GM12878 (cell line): Measurements from ENCODE around the gene IL20RA. TPM values are rescaled to one million over a fixed set of nuclear protein-coding genes. Genes with fewer than 3 reads are reported as not detected.

ENCODE experiments used
- ATAC-seq: fragments of 200-7000 bp; cut with Tn5 transposase; 3 replicates; pipeline ENCODE4 v1.9.1; 2020; ENCODE audit warnings: mild to moderate bottlenecking, moderate library complexity
- BruUV-seq: library from RNA; stranded (reverse); fragments of 400-500 nt; replicated peaks from 2 replicates; lab custom pipeline; 2021; lab: Mats Ljungman, UMichigan
- CTCF ChIA-PET: fragments of 300-600 bp; sonication (Branson Sonifier 250); formaldehyde crosslinking; extraction: SDS; loops from one replicate; lab custom pipeline; 2021; ENCODE audit warnings: inconsistent platforms; lab: Yijun Ruan, JAX
- POLR2A ChIA-PET: fragments of 350-600 bp; formaldehyde crosslinking; extraction: SDS; loops from one replicate; lab custom pipeline; 2021; ENCODE audit warnings: inconsistent platforms; lab: Charles Lee
- RAD21 ChIA-PET: fragments of 300-600 bp; sonication (Branson Sonifier 250); formaldehyde crosslinking; loops from one replicate; lab custom pipeline; 2023; ENCODE audit warnings: antibody characterized with exemption; ENCODE audit not compliant: unreplicated experiment; lab: Charles Lee
- SMC1A ChIA-PET: fragments of 300-600 bp; sonication (Branson Sonifier 250); formaldehyde crosslinking; loops from one replicate; lab custom pipeline; 2023; ENCODE audit not compliant: unreplicated experiment, uncharacterized antibody; lab: Charles Lee
- DNase-seq: peaks from one replicate; pipeline ENCODE4 v3.0.0-alpha.2; 2011; ENCODE audit warnings: low read depth, low spot score
- FAIRE-seq: peaks from 3 replicates; lab custom pipeline; 2011; peaks lifted over from hg19 to GRCh38; lab: Jason Lieb, UNC
- H2AFZ ChIP-seq: 2 replicates; pipeline ENCODE4 v1.6.0; 2011; ENCODE audit warnings: low read depth, low read length, control low read depth; ENCODE audit not compliant: control insufficient read depth
- H3K27ac ChIP-seq: 2 replicates; pipeline ENCODE4 v1.5.1; 2011; ENCODE audit warnings: control low read depth; ENCODE audit not compliant: control insufficient read depth, insufficient read depth
- H3K27me3 ChIP-seq, 2 experiments: replicated peaks in 1 of 2; 2 replicates each; pipeline versions ENCODE4 v1.6.0 to v1.6.1; 2011; ENCODE audit warnings: low read length in 1 of 2; ENCODE audit not compliant: control insufficient read depth in 2 of 2, insufficient read depth in 2 of 2
- H3K36me3 ChIP-seq, 2 experiments: 2 replicates each; pipeline ENCODE4 v1.5.1; 2011; ENCODE audit warnings: low read length in 1 of 2; ENCODE audit not compliant: control insufficient read depth in 2 of 2, insufficient read depth in 2 of 2
- H3K4me1 ChIP-seq: 2 replicates; pipeline ENCODE4 v1.6.1; 2011; ENCODE audit warnings: mild to moderate bottlenecking, low read length, moderate library complexity, mixed read lengths; ENCODE audit not compliant: control insufficient read depth, insufficient read depth
- H3K4me2 ChIP-seq: 2 replicates; pipeline ENCODE4 v1.6.0; 2011; ENCODE audit warnings: control low read depth; ENCODE audit not compliant: control insufficient read depth, insufficient read depth
- H3K4me3 ChIP-seq: fragments of 200-600 bp; sonication (generic); 2 replicates; pipeline ENCODE4 v1.5.1; 2016
- H3K79me2 ChIP-seq: 2 replicates; pipeline ENCODE4 v1.6.0; 2011; ENCODE audit warnings: low read length; ENCODE audit not compliant: control insufficient read depth, insufficient read depth
- H3K9ac ChIP-seq: 2 replicates; pipeline ENCODE4 v1.8.0; 2011; ENCODE audit warnings: low read length, control low read depth, mixed read lengths; ENCODE audit not compliant: control insufficient read depth, insufficient read depth
- H3K9me3 ChIP-seq: replicated peaks from 3 replicates; pipeline ENCODE4 v1.5.1; 2011; ENCODE audit warnings: mild to moderate bottlenecking, low read length; ENCODE audit not compliant: control insufficient read depth, insufficient read depth
- H4K20me1 ChIP-seq: 2 replicates; pipeline ENCODE4 v1.6.0; 2011; ENCODE audit not compliant: control insufficient read depth, insufficient read depth
- EZH2 ChIP-seq: IDR thresholded peaks from 2 replicates; pipeline ENCODE4 v1.6.1; 2012; ENCODE audit warnings: low read depth, mild to moderate bottlenecking, control low read depth, inconsistent platforms, low read length, borderline replicate concordance; ENCODE audit not compliant: control insufficient read depth
- GATAD2B ChIP-seq: fragments of 450-650 bp; conservative IDR thresholded peaks from 2 replicates; pipeline ENCODE4 v1.6.1; 2017; ENCODE audit warnings: low read depth, mild to moderate bottlenecking, moderate library complexity
- HCFC1 ChIP-seq: fragments of 150-350 bp; IDR thresholded peaks from 2 replicates; pipeline ENCODE4 v1.6.1; 2014; ENCODE audit warnings: low read length
- IKZF1 ChIP-seq: fragments of 450-650 bp; conservative IDR thresholded peaks from 2 replicates; pipeline ENCODE4 v1.6.1; 2017; ENCODE audit warnings: antibody characterized with exemption, mild to moderate bottlenecking
- JUND ChIP-seq: IDR thresholded peaks from 2 replicates; pipeline ENCODE4 v1.6.1; 2012; ENCODE audit warnings: low read depth, mild to moderate bottlenecking, low read length, improper control_type of control experiment, moderate library complexity
- KLF5 ChIP-seq: fragments of 450-650 bp; IDR thresholded peaks from 2 replicates; pipeline ENCODE4 v1.6.1; 2014; ENCODE audit warnings: mild to moderate bottlenecking; ENCODE audit not compliant: partially characterized antibody
- MYB ChIP-seq: fragments of 150-350 bp; IDR thresholded peaks from 2 replicates; pipeline ENCODE4 v1.6.1; 2014; ENCODE audit warnings: mild to moderate bottlenecking, low read depth, low read length, borderline replicate concordance
- NFYB ChIP-seq: IDR thresholded peaks from 2 replicates; pipeline ENCODE4 v1.6.1; 2011; ENCODE audit warnings: low read depth, mild to moderate bottlenecking, low read length, improper control_type of control experiment, moderate library complexity; ENCODE audit not compliant: insufficient read depth
- NKRF ChIP-seq: fragments of 450-650 bp; conservative IDR thresholded peaks from 2 replicates; pipeline ENCODE4 v1.6.1; 2017; ENCODE audit warnings: mild to moderate bottlenecking, moderate library complexity
- POLR2AphosphoS2 ChIP-seq: IDR thresholded peaks from 2 replicates; pipeline ENCODE4 v1.6.1; 2011; ENCODE audit warnings: low read depth, mild to moderate bottlenecking, low read length, improper control_type of control experiment, moderate library complexity
- RCOR1 ChIP-seq: conservative IDR thresholded peaks from 2 replicates; pipeline ENCODE4 v1.6.1; 2012; ENCODE audit warnings: low read depth, low read length, improper control_type of control experiment
- RFX5 ChIP-seq: IDR thresholded peaks from 2 replicates; pipeline ENCODE4 v1.6.1; 2011; ENCODE audit warnings: low read depth, low read length, improper control_type of control experiment
- SIN3A ChIP-seq: IDR thresholded peaks from 2 replicates; pipeline ENCODE4 v1.6.1; 2012; ENCODE audit warnings: low read depth, low read length, improper control_type of control experiment
- SP1 ChIP-seq: IDR thresholded peaks from one replicate; pipeline ENCODE4 v1.6.1; 2011; ENCODE audit warnings: low read depth, low read length
- STAT1 ChIP-seq: fragments of 450-650 bp; conservative IDR thresholded peaks from 2 replicates; pipeline ENCODE4 v1.6.1; 2014; ENCODE audit warnings: antibody characterized with exemption, mild to moderate bottlenecking
- TCF3 ChIP-seq: IDR thresholded peaks from 2 replicates; pipeline ENCODE4 v1.6.1; 2012; ENCODE audit warnings: low read depth, mild to moderate bottlenecking, low read length, borderline replicate concordance; ENCODE audit not compliant: insufficient read depth
- ZSCAN29 ChIP-seq: fragments of 450-650 bp; IDR thresholded peaks from 2 replicates; pipeline ENCODE4 v1.6.1; 2017; ENCODE audit warnings: mild to moderate bottlenecking, moderate library complexity
- whole genome bisulfite sequencing: methylation state at CpG from one replicate; pipeline ENCODE4 v1.1.6; 2016; ENCODE audit warnings: low lambda C conversion rate; ENCODE audit not compliant: insufficient replicate concordance, insufficient coverage; ENCODE audit errors: missing lambda C conversion rate; 5-methylcytosine and 5-hydroxymethylcytosine counted together
- in situ Hi-C: fragments of 300-500 bp; cut with MboI; formaldehyde crosslinking; loops from 9 replicates; pipeline ENCODE4 v1.14.3; 2018; ENCODE audit warnings: mixed read lengths
- intact Hi-C: fragments of 100-400 bp; cut with micrococcal nuclease; formaldehyde crosslinking; loops from one replicate; pipeline ENCODE4 v1.14.2; 2022; ENCODE audit not compliant: unreplicated experiment
- polyA plus RNA-seq, 11 experiments: library from polyadenylated mRNA; depleted of rRNA in 4 of 11; unstranded in 6 of 11; stranded (reverse) in 5 of 11; fragments of >200 nt; fragmentation: Nextera tagmentation in 4 of 11; fragmentation: Illumina TruSeq in 1 of 11; extraction: Ambion mirVana in 4 of 11; extraction: Trizol in 1 of 11; gene quantifications; 1 replicate in 1 of 11; 2 replicates in 10 of 11; pipeline versions ENCODE4 v1.2.1 to v1.2.3, GENCODE V29; 2011 to 2016; ENCODE audit warnings: inconsistent platforms in 2 of 11, missing spikeins in 2 of 11, low read depth in 1 of 11
- total RNA-seq, 4 experiments: library from RNA; depleted of rRNA in 3 of 4; stranded (reverse); fragments of >200 nt in 3 of 4; fragmentation: Illumina TruSeq in 1 of 4; extraction: Trizol in 1 of 4; gene quantifications; 2 replicates each; pipeline versions ENCODE4 v1.2.1 to v1.2.3, GENCODE V29; 2013 to 2021

IL20RA gene
- total and polyA plus RNA-seq, 10 of the 15 experiments (the other 5 are each of a cell fraction or from before 2014, with no cell fraction given) = 0.02 to 0.16 (median 0.09) TPM; not detected in 3

GRCh38 chr6:136992113-136992512 lies 52.7 kb downstream of the IL20RA start:
- CTCF ChIA-PET = no interaction called here
- Histone ChIP-seq H3K4me2 (no peak overlapping the region), H3K9ac (no peak overlapping the region), H3K4me3 (no peak overlapping the region), H2AFZ (no peak overlapping the region), H3K79me2 (no peaks in the 10 kb centered on the region), H3K4me1 (no peaks in the 10 kb centered on the region), H4K20me1 (no peaks in the 10 kb centered on the region; the same call in 1 of the 2 replicates), H3K36me3 (no peaks in the 10 kb centered on the region), H3K27me3 (peaks cover 1 to 29% of the 10 kb centered on the region in 2 experiments), H3K9me3 (no peaks in the 10 kb centered on the region), H3K27ac (no peak overlapping the region)
- POLR2A ChIA-PET = no interaction called here
- 59% methylated on average over 3 of the region's 3 CpGs for WGBS
- FAIRE-seq = no peak
- no peak for TF ChIP-seq RCOR1
- TF ChIP-seq NFYB = no peak
- TF ChIP-seq POLR2AphosphoS2 = no peak
- TF ChIP-seq MYB = no peak
- TF ChIP-seq KLF5 = no peak
- TF ChIP-seq RFX5 = no peak
- no peak for TF ChIP-seq IKZF1
- no peak for TF ChIP-seq JUND
- TF ChIP-seq EZH2 = no peak
- no peak for TF ChIP-seq GATAD2B
- no peak for TF ChIP-seq SP1
- TF ChIP-seq ZSCAN29 = no peak
- TF ChIP-seq HCFC1 = no peak
- TF ChIP-seq TCF3 = no peak
- no peak for TF ChIP-seq NKRF
- no peak for TF ChIP-seq STAT1
- TF ChIP-seq SIN3A = no peak
- DNase-seq = no peak
- RAD21 ChIA-PET = no interaction called here
- no TSS peak for BruUV-seq
- SMC1A ChIA-PET = interaction anchor here (1.0 kb wide), 1 partner anchor 24 kb away, joined by 3 read pairs; no protein-coding TSS in a partner anchor
- intact Hi-C loops (no loop called here), in situ Hi-C loops (no loop called here)
- ATAC-seq = no peak
